Calu3 (cell line): ENCODE measurements around the gene STIM2. TPM values are rescaled to one million over a fixed set of nuclear protein-coding genes. Genes with fewer than 3 reads are reported as not detected.
"Not testable (repeated sequence)": the region's sequence is repeated elsewhere in the genome, so short reads cannot be mapped to it uniquely, and the experiment has no call there.

Experiments
- BruUV-seq: library from RNA; stranded (reverse); fragments of 400-500 nt; replicated peaks from 2 replicates; lab custom pipeline; 2021; lab: Mats Ljungman, UMichigan
- CTCF ChIA-PET: fragments of 300-600 bp; sonication (Branson Sonifier 250); formaldehyde crosslinking; loops from one replicate; lab custom pipeline; 2022; ENCODE audit warnings: antibody characterized with exemption; lab: Charles Lee
- DNase-seq: peaks from one replicate; pipeline ENCODE4 v3.0.0; 2022
- H3K27ac Mint-ChIP-seq: one replicate; pipeline ENCODE4 v1.8.0; 2022; ENCODE audit warnings: mixed read lengths; ENCODE audit not compliant: unreplicated experiment
- H3K27me3 Mint-ChIP-seq: one replicate; pipeline ENCODE4 v1.8.0; 2022; ENCODE audit warnings: mixed read lengths; ENCODE audit not compliant: unreplicated experiment
- H3K36me3 Mint-ChIP-seq: one replicate; pipeline ENCODE4 v1.8.0; 2022; ENCODE audit warnings: mild to moderate bottlenecking, moderate library complexity, mixed read lengths; ENCODE audit not compliant: insufficient read depth, unreplicated experiment
- H3K4me1 Mint-ChIP-seq: one replicate; pipeline ENCODE4 v1.8.0; 2022; ENCODE audit warnings: mild to moderate bottlenecking, low read depth, mixed read lengths; ENCODE audit not compliant: unreplicated experiment
- H3K4me3 Mint-ChIP-seq: one replicate; pipeline ENCODE4 v1.8.0; 2022; ENCODE audit warnings: mild to moderate bottlenecking, low read depth, moderate library complexity, mixed read lengths; ENCODE audit not compliant: unreplicated experiment
- H3K9me3 Mint-ChIP-seq: one replicate; pipeline ENCODE4 v1.8.0; 2022; ENCODE audit warnings: low read depth, mixed read lengths; ENCODE audit not compliant: unreplicated experiment
- CTCF ChIP-seq: fragments of 200-600 bp; IDR thresholded peaks from one replicate; pipeline ENCODE4 v1.8.0; 2022; ENCODE audit warnings: antibody characterized with exemption; ENCODE audit not compliant: unreplicated experiment
- intact Hi-C: fragments of 100-400 bp; cut with micrococcal nuclease; formaldehyde crosslinking; loops from one replicate; pipeline ENCODE4 v1.10.0; 2022; ENCODE audit not compliant: unreplicated experiment
- total RNA-seq: library from RNA; stranded (reverse); gene quantifications from 2 replicates; pipeline ENCODE4 v1.2.3, GENCODE V29; 2022

STIM2 gene
- total RNA-seq, 1 experiment from 2014 or later, result 24.2 TPM

DNA sequence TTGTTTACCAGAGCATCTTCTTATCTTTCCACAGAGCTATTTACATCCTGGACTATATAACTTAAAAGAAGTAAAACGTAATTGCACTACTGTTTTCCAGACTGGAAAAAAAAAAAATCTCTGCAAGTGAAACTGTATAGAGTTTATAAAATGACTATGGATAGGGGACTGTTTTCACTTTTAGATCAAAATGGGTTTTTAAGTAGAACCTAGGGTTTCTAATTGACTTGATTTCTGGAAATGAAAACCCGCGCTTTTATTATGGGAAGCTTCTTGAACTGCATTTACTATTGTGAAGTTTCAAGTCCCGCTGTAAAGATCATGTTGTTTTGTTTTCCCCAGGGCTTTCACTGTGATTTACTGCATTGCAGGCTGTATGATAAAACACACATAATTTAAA is 162.7 kb downstream of the STIM2 start:
- CTCF ChIA-PET, result no interaction called here
- intact Hi-C loops, result no loop called here
- BruUV-seq, result no TSS peak
- Mint-ChIP-seq H3K27me3 (no peaks in the 10 kb centered on the region), H3K4me1 (no peaks in the 10 kb centered on the region), H3K36me3 (no peaks in the 10 kb centered on the region), H3K9me3 (no peaks in the 10 kb centered on the region), H3K4me3 (no peak overlapping the region), H3K27ac (no peak overlapping the region)
- DNase-seq, result no peak
- TF ChIP-seq CTCF, result no peak

DNA sequence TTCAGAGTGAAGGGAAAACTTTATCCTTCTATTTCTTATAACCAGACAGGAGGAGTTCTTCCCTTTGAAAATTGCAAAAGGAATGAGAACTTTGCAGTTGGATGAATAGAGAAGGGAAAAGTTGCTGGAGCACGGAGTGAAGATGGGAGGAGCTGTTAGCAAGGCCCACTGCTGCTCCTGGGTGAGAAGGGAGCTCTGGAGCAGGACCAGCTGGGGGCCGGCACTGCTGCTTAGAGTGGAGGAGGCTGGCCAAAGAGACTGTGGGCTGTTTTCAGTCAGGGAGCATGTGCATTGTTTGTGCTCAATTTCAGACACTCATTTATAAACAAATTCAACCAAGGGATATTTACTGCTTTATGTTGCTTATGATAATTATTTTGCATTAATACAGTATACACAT is 164.2 kb downstream of the STIM2 start:
- Mint-ChIP-seq H3K4me3 (no peak overlapping the region), H3K27ac (no peak overlapping the region), H3K9me3 (no peaks in the 10 kb centered on the region), H3K27me3 (no peaks in the 10 kb centered on the region), H3K4me1 (no peaks in the 10 kb centered on the region), H3K36me3 (no peaks in the 10 kb centered on the region)
- no peak for DNase-seq
- BruUV-seq, result no TSS peak
- intact Hi-C loops, result no loop called here
- no peak for TF ChIP-seq CTCF
- CTCF ChIA-PET, result no interaction called here

DNA sequence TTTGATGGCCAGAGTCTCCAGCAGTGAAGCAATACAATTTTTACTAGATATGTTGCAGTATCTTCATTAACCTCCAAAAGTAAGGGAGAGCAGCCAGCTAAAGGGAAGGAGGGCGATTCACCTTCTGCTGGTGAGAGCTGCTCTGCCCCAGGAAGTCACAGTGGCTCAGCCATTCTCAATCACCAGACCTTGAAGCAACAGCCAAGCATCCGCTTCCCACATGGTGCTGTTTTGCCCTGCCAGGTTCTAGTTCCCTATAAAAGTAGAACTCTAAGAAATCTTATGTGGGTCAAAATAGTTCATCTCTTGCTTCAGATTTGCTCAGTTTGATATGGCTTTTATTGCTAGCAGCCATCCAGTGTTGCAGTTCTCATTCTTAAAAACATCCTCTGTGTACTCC is 166.8 kb downstream of the STIM2 start:
- no peak for TF ChIP-seq CTCF

GRCh38 chr4:27035127-27035526 is 174.5 kb downstream of the STIM2 start:
- DNase-seq, BruUV-seq, H3K27me3 Mint-ChIP-seq, H3K4me3 Mint-ChIP-seq, H3K27ac Mint-ChIP-seq, H3K9me3 Mint-ChIP-seq, intact Hi-C loops, H3K4me1 Mint-ChIP-seq, CTCF ChIA-PET, H3K36me3 Mint-ChIP-seq: not testable (repeated sequence)

More for the DNA sequence above, 166.8 kb downstream of the STIM2 start:
- Mint-ChIP-seq H3K27me3 (no peaks in the 10 kb centered on the region), H3K4me3 (no peak overlapping the region), H3K4me1 (no peaks in the 10 kb centered on the region), H3K27ac (no peak overlapping the region), H3K9me3 (peaks cover 3% of the 10 kb centered on the region), H3K36me3 (no peaks in the 10 kb centered on the region)
- DNase-seq, result no peak
- intact Hi-C loops, result no loop called here
- BruUV-seq, result no TSS peak
- CTCF ChIA-PET, result no interaction called here

DNA sequence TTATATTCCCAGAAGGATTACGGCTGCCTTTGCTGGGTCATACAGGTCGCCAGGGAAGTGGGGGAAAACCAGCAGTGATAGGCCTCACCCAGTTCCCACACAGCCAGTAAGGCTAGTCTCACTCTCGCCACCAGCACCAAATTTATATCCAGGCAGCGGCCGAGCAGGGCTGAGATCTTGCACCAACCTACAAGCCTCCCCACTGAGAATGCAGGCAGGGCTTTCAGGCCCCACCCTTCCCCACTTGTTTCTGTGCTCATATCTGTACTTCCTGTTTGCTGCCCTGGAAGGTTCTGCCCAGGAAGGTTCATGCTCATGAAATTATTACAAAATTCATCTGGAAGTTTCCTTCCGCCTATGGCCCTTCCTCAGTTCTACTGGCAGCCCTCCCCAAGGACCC is 179.7 kb downstream of the STIM2 start:
- CTCF ChIA-PET, result interaction anchor here (0.6 kb wide), 1 partner anchor 153 kb away, joined by 5 read pairs; no protein-coding TSS in a partner anchor
- TF ChIP-seq CTCF, result no peak
- intact Hi-C loops, result no loop called here

More for the DNA sequence above, 179.7 kb downstream of the STIM2 start:
- Mint-ChIP-seq H3K36me3 (no peaks in the 10 kb centered on the region), H3K9me3 (peaks cover 4% of the 10 kb centered on the region), H3K4me1 (peaks cover 8% of the 10 kb centered on the region), H3K4me3 (no peak overlapping the region), H3K27me3 (no peaks in the 10 kb centered on the region), H3K27ac (no peak overlapping the region)
- no peak for DNase-seq
- no TSS peak for BruUV-seq
